Measurements from ENCODE around the gene GPC5. TPM values are rescaled to one million over a fixed set of nuclear protein-coding genes. Genes with fewer than 3 reads are reported as not detected.

GPC5 gene
- total and polyA plus RNA-seq, 9 of the 15 experiments (the other 6 are each of a cell fraction or from before 2014, with no cell fraction given) = 0.18 to 0.27 TPM; not detected in 7

- ChIA-PET POLR2A (interaction anchor here (0.9 to 1.1 kb wide), 4 partner anchors 10 to 36 kb away, joined by 3 to 8 read pairs (median 4); partner anchors contain the start of gene GPC5), CTCF (ENCODE audit: low intra/inter-chr PET ratio) (no interaction called here)
- Histone ChIP-seq H3K9me3 (replicated peaks; ENCODE audit: control insufficient read depth, insufficient read depth, low read depth, low read length) (no peaks in the 10 kb centered on the region), H3K4me1 (replicated peaks in 1 of 2; ENCODE audit: control insufficient read depth in 2 of 2, insufficient read depth in 2 of 2, low read length in 2 of 2) (peaks cover 0 to 7% of the 10 kb centered on the region in 2 experiments; a peak in 3 of 5 replicates), H3K27ac (ENCODE audit: extremely low read depth, low read depth, low read length) (no peak overlapping the region), H3K4me3 (no peak overlapping the region), H3K9me1 (ENCODE audit: control insufficient read depth, insufficient read depth, low read length) (peaks cover 5% of the 10 kb centered on the region), H2AFZ (ENCODE audit: low read depth, low read length) (no peak overlapping the region), H3K4me2 (ENCODE audit: insufficient read depth, low read length) (no peak overlapping the region), H3K36me3 (ENCODE audit: control insufficient read depth, insufficient read depth, low read length) (peaks cover 6% of the 10 kb centered on the region; the same call in 2 of the 3 replicates), H3K9ac (ENCODE audit: insufficient read depth in 1 of 2, low read depth in 2 of 2, low read length in 2 of 2) (no peak overlapping the region), H3K79me2 (ENCODE audit: control insufficient read depth, insufficient read depth, low read length) (no peaks in the 10 kb centered on the region), H4K20me1 (replicated peaks; ENCODE audit: control insufficient read depth, insufficient read depth, low read length) (peaks cover 8% of the 10 kb centered on the region), H3K27me3 (ENCODE audit: control insufficient read depth in 2 of 2, insufficient read depth in 2 of 2, low read length in 2 of 2) (no peaks in the 10 kb centered on the region)
- no peak for FAIRE-seq
- intact Hi-C loops (cut with micrococcal nuclease) = loop anchor here (2.0 kb wide), 1 partner anchor 14 kb away; no protein-coding TSS in a partner anchor
- TF ChIP-seq ZNF511 (CRISPR knock-in tag; IDR thresholded peaks at IDR 0.05) = no peak
- no peak for DNase-seq (ENCODE audit: extremely low read depth in 1 of 4, low spot score in 3 of 4)
- 14% methylated on average over 1 of the region's 1 CpG for WGBS (ENCODE audit: insufficient coverage, low coverage, missing lambda C conversion rate)
- in situ Hi-C loops (cut with MboI) = no loop called here
- no TSS peak for BruUV-seq (replicated peaks)
- no peak for ATAC-seq
Measured at GRCh38 chr13:91362908-91363307, 35.5 kb upstream of the GPC5 start.

GRCh38 chr13:91368101-91368500 lies 30.3 kb upstream of the GPC5 start:
- ATAC-seq = no peak
- Histone ChIP-seq H3K4me1 (replicated peaks in 1 of 2; ENCODE audit: control insufficient read depth in 2 of 2, insufficient read depth in 2 of 2, low read length in 2 of 2) (peaks cover 0 to 9% of the 10 kb centered on the region in 2 experiments; a peak in 3 of 5 replicates), H3K4me2 (ENCODE audit: insufficient read depth, low read length) (no peak overlapping the region), H3K9me3 (replicated peaks; ENCODE audit: control insufficient read depth, insufficient read depth, low read depth, low read length) (no peaks in the 10 kb centered on the region), H3K9me1 (ENCODE audit: control insufficient read depth, insufficient read depth, low read length) (no peaks in the 10 kb centered on the region), H3K36me3 (ENCODE audit: control insufficient read depth, insufficient read depth, low read length) (no peaks in the 10 kb centered on the region), H2AFZ (ENCODE audit: low read depth, low read length) (no peak overlapping the region), H3K27ac (ENCODE audit: extremely low read depth, low read depth, low read length) (no peak overlapping the region), H4K20me1 (replicated peaks; ENCODE audit: control insufficient read depth, insufficient read depth, low read length) (no peaks in the 10 kb centered on the region), H3K27me3 (ENCODE audit: control insufficient read depth in 2 of 2, insufficient read depth in 2 of 2, low read length in 2 of 2) (no peaks in the 10 kb centered on the region), H3K4me3 (no peak overlapping the region), H3K79me2 (ENCODE audit: control insufficient read depth, insufficient read depth, low read length) (no peaks in the 10 kb centered on the region), H3K9ac (ENCODE audit: insufficient read depth in 1 of 2, low read depth in 2 of 2, low read length in 2 of 2) (no peak overlapping the region)
- no TSS peak for BruUV-seq (replicated peaks)
- DNase-seq (ENCODE audit: extremely low read depth in 1 of 4, low spot score in 3 of 4) = no peak
- in situ Hi-C loops (cut with MboI) = no loop called here
- no peak for TF ChIP-seq POLR3G (IDR thresholded peaks at IDR 0.05; ENCODE audit: extremely low read depth, insufficient read length, insufficient replicate concordance)
- no peak for TF ChIP-seq HES1 (IDR thresholded peaks at IDR 0.05; ENCODE audit: low read depth)
- TF ChIP-seq HDAC2 (IDR thresholded peaks at IDR 0.05) = no peak
- TF ChIP-seq, protein P1, sequence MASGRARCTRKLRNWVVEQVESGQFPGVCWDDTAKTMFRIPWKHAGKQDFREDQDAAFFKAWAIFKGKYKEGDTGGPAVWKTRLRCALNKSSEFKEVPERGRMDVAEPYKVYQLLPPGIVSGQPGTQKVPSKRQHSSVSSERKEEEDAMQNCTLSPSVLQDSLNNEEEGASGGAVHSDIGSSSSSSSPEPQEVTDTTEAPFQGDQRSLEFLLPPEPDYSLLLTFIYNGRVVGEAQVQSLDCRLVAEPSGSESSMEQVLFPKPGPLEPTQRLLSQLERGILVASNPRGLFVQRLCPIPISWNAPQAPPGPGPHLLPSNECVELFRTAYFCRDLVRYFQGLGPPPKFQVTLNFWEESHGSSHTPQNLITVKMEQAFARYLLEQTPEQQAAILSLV (tag; IDR thresholded peaks at IDR 0.05) = no peak
- no peak for TF ChIP-seq ZNF253 (CRISPR knock-in tag; conservative IDR thresholded peaks at IDR 0.05)
- ChIA-PET POLR2A (interaction anchor here (0.7 to 4.3 kb wide), 6 partner anchors 10 to 438 kb away, joined by 3 to 99 read pairs (median 4); partner anchors contain the start of gene MIR17HG), CTCF (ENCODE audit: low intra/inter-chr PET ratio) (no interaction called here)
- 4% methylated on average over 1 of the region's 1 CpG for WGBS (ENCODE audit: insufficient coverage, low coverage, missing lambda C conversion rate)
- no peak for FAIRE-seq
- intact Hi-C loops (cut with micrococcal nuclease) = loop anchor here (5.0 kb wide), 1 partner anchor 34 kb away; no protein-coding TSS in a partner anchor
